NCI-H69 (cell line): Measurements from ENCODE around the gene HMCES.
"Not testable (repeated sequence)": the region's sequence is repeated elsewhere in the genome, so short reads cannot be mapped to it uniquely, and the experiment has no call there.

Experiments
- DNase-seq: peaks from one replicate; lab custom pipeline; 2025; lab: John Stamatoyannopoulos, UW

HMCES gene

GRCh38 chr3:129320825-129321487 lies 42.3 kb downstream of the HMCES start:
- no peak for DNase-seq

GRCh38 chr3:129321887-129322286 lies 43.2 kb downstream of the HMCES start:
- DNase-seq, result no peak

GRCh38 chr3:129323651-129324294 lies 45.1 kb downstream of the HMCES start:
- DNase-seq, result no peak

- DNase-seq, result no peak
Observed at GRCh38 chr3:129324855-129325254, 46.2 kb downstream of the HMCES start.

DNA sequence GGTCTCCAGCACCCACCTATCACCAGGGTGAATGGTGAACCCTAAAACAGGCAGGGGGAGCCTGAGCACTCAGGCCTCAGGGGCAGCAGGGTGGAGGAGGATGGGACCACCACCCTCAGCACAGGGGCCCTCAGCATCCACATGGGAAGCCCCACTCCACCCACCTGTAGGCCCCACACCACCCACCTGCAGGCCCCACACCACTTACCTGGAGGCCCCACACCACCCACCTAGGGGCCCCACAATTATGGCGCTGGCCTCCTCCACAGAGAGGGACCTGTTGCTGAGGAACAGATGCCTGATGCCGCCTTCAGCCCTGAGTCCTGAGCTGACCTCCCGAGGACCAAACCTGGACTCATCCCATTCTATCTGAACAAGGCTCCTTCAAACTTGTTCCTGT lies 46.7 kb downstream of the HMCES start:
- DNase-seq, result no peak

DNA sequence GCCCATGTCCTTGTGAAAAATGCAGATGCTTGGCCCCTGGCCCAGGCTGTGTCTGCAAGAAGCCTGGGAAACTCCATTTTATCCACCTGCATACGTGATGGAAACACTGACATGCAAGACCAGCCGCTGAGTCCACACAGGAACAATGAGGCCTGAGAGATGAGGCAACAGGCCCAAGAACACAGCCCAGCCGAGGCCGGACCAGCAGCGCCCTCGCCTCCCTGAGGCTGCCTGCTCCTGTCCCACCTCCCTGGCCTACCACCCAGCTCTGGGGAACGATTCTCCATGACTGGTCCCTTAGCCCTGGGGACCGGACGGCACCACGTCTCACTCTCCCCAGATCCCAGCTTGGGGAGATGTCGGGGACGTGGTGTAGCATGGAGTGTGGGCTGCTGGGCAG lies 47.5 kb downstream of the HMCES start:
- DNase-seq, result no peak

DNA sequence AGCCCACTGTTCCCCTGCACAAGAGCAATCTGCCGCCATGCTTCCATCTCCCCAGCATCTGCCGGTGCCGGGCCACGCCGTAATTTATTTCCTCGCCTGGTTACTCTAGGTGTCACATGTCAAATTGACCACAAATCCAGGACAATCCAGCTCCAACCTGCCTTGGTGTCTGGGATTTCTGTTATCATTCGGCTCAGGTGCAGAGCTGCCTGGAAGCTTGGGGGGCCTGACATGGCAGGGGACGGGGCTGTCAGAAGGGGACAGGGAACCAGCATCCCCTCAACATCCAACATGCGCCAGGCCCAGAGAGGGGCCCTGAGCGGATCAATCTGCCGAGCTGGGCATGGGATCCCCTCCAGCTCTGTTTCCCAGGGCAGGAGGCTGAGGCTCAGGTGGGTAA lies 47.9 kb downstream of the HMCES start:
- DNase-seq, result no peak

GRCh38 chr3:129327510-129327909 lies 48.8 kb downstream of the HMCES start:
- DNase-seq, result no peak

- DNase-seq, result no peak
Observed at GRCh38 chr3:129329858-129330257, 51.2 kb downstream of the HMCES start.

- no peak for DNase-seq
Observed at GRCh38 chr3:129330409-129330808, 51.7 kb downstream of the HMCES start.

- DNase-seq, result no peak
Observed at GRCh38 chr3:129333891-129334290, 55.2 kb downstream of the HMCES start.

- peak; percentile 36 for DNase-seq
Observed at GRCh38 chr3:129336093-129336706, 57.5 kb downstream of the HMCES start.

DNA sequence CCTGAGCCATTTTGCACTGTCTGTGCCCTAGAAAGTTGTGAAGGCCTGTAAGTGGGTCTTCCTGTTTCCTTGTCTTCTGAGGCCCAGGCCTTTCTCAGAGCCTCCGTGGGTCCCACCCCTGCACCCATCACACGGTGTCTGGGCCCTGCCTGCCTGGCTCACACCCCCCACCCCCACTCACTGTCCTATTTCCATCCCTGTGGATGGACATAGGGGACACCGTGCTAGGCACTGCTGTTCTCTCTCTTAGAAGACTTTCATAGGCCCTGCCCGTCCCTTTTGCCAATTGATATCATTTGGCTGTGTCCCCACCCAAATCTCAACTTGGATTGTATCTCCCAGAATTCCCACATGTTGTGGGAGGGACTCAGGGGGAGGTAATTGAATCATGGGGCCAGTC lies 59.0 kb downstream of the HMCES start:
- not testable (repeated sequence) for DNase-seq

DNA sequence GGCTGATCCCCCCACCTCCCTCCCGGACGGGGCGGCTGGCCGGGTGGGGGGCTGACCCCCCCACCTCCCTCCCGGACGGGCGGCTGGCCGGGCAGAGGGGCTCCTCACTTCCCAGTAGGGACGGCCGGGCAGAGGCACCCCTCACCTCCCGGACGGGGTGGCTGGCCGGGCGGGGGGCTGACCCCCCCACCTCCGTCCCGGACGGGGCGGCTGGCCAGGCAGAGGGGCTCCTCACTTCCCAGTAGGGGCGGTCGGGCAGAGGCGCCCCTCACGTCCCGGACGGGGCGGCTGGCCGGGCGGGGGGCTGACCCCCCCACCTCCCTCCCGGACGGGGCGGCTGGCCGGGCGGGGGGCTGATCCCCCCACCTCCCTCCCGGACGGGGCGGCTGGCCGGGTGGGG lies 60.5 kb downstream of the HMCES start:
- not testable (repeated sequence) for DNase-seq

DNA sequence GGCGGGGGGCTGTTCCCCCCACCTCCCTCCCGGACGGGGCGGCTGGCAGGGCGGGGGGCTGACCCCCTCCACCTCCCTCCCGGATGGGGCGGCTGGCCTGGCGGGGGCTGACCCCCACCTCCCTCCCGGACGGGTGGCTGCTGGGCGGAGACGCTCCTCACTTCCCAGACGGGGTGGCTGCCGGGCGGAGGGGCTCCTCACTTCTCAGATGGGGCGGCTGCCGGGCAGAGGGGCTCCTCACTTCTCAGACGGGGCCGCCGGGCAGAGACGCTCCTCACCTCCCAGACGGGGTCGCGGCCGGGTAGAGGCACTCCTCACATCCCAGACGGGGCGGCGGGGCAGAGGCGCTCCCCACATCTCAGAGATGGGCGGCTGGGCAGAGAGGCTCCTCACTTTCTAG lies 61.2 kb downstream of the HMCES start:
- not testable (repeated sequence) for DNase-seq

GRCh38 chr3:129341331-129342141 lies 62.9 kb downstream of the HMCES start:
- DNase-seq, result no peak

- DNase-seq, result peak; percentile 38
Observed at GRCh38 chr3:129343643-129344360, 65.1 kb downstream of the HMCES start.

DNA sequence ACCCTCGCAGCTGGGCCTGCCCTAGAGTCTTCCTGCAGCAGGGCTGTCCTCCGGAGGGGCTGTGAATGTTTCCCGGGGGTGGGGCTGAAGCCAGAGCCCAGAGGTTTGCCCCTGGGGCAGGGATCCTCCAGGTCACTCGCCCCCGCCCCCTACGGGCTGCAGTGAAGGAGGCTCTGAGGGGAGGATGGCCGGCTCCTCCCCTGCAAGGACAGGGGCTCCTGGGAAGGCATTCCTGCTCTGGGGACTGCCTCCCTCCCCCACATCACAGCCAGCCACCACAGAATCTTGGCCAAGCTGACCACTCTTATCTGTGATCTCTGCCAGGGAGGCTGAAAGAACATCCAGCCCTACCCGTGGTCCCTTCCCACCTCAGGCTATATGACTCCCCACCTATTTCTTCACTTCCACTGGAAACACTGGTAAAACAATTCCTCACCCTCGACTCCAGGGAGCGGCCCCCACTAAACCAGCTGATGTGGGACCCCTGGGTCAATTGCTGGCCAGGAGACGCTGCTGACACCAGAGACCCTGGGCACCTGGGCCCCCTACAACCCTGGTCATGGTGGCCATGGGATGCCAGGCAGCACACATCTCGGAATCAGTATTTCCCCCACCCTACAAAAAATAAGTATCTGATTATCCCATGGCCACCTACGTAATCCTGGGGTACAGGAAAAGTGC lies 66.0 kb downstream of the HMCES start:
- peak; percentile 3 for DNase-seq

DNA sequence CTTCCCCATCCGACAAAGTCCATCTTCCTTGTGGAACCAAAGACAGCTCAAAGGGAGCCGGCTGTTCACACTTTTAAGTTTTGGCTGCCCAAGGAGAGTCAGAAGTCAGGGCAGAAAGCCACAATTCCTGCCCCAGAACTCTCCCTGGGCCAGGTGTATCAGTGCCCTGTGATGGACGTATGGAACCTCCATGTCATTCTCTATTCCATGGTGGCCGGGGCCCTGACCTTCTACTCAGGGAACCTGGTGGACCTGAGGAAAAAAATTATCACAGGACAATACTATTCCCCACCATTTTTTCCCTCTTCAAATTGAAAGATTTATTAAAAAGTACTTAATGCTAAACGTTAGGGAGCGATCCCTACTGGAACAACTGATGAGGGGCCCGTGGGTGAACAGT lies 66.6 kb downstream of the HMCES start:
- DNase-seq, result no peak

DNA sequence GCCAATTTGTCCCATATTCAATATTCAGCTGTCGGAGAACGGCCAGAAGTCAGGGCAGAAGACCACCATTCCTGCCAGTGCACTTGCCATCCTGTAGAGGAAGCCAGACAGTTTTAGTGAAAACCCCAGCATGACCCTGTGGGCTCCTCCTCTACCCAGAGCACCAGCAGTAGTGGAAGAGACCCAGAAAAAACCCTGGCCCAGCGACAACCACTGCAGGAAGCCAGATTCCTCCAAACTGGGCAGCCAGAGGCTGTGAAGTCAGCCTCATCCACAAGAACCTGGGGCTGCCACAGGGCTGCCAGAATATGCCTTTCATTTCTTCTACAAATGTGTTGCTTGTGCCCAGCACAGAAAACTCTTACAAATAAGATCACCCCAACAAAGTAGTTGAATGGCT lies 67.3 kb downstream of the HMCES start:
- no peak for DNase-seq

DNA sequence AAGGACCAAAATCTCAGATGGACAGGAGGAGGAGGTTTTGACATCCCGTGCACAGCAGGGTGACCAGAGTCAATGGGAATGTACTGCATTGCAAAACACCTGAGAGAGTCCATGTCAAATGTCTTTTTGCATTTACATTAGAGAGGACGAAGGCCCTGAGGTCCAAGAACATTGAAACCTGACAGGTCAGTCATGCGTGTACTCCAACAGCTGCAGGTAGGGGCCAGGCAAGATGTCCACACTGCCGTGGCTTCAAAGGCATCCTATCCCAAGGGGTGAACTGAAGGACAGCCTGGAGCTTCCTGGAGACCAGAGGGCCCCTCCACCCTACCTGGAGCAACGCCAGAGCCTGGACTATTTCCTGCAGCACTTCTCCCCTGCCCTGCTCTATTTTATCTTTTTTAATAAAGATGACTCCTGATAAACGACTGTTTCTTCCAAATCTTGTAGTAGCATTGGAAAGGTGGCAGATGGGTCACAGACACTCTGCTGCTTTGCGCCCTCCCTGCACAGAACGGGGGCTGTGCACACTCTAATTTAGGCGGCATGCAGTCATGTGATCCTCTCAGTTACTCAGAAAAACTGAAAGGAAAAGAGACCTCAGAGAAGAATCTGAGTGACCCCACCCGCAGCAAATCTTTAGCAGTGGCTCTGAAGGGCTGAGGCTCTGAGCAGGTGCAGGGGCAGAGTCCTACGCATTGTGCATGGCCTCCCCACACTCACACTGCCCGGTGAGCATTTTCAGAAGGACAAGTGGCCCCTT lies 68.2 kb downstream of the HMCES start:
- peak; percentile 13 for DNase-seq
